Testis (tissue), 3 donors: ENCODE data around the gene SLC15A1. TPM values are rescaled to one million over a fixed set of nuclear protein-coding genes. Genes with fewer than 3 reads are reported as not detected.

Experiments
- DNase-seq: peaks from one replicate; pipeline ENCODE4 v3.0.0-alpha.2; 2019
- H3K27ac ChIP-seq, 2 donors: fragments of 200-600 bp; sonication (generic); one replicate each; pipeline ENCODE4 v1.5.1; 2019
- H3K27me3 ChIP-seq: fragments of 200-600 bp; sonication (generic); one replicate; pipeline ENCODE4 v1.5.1; 2019
- H3K36me3 ChIP-seq: fragments of 200-600 bp; sonication (generic); one replicate; pipeline ENCODE4 v1.5.1; 2017; ENCODE audit warnings: low read depth; ENCODE audit errors: missing control alignments
- H3K4me1 ChIP-seq: fragments of 200-600 bp; sonication (generic); one replicate; pipeline ENCODE4 v1.5.1; 2019
- H3K4me3 ChIP-seq, 2 donors: fragments of 200-600 bp; sonication (generic); one replicate each; pipeline ENCODE4 v1.5.1; 2017 to 2019
- H3K9me3 ChIP-seq: fragments of 200-600 bp; sonication (generic); one replicate; pipeline ENCODE4 v1.5.1; 2017
- POLR2A ChIP-seq: fragments of 450-650 bp; IDR thresholded peaks from one replicate; pipeline ENCODE4 v1.6.1; 2017; ENCODE audit warnings: antibody characterized with exemption, mild to moderate bottlenecking, moderate library complexity
- WGBS, 2 donors: methylation state at CpG; one replicate each; pipeline ENCODE4 v1.1.5; 2018; 5-methylcytosine and 5-hydroxymethylcytosine counted together
- intact Hi-C: fragments of 100-400 bp; cut with DNase I; formaldehyde crosslinking; loops from one replicate; pipeline ENCODE4 v1.15.1; 2023; ENCODE audit warnings: low total_unique reads
- polyA plus RNA-seq: library from polyadenylated mRNA; stranded (reverse); fragments of 350-450 nt; fragmentation: Illumina TruSeq; extraction: RNeasy Lipid Tissue Mini Kit (QIAGEN cat#74804); gene quantifications from one replicate; pipeline ENCODE4 v1.2.3, GENCODE V29; 2014; ENCODE audit warnings: low read depth, low replicate concordance; ENCODE audit not compliant: insufficient read depth
- total RNA-seq, 2 donors: library from RNA; depleted of rRNA; stranded (reverse); fragments of >200 nt; gene quantifications; one replicate each; pipeline ENCODE4 v1.2.3, GENCODE V29; 2016
- TF ChIP-seq, protein P1 (sequence below), 3 experiments: fragments of 450-650 bp in 2 of 3; fragments of 200-600 bp in 1 of 3; sonication (generic) in 1 of 3; IDR thresholded peaks; one replicate each; pipeline ENCODE4 v1.5.1; 2016 to 2019; ENCODE audit warnings: antibody characterized with exemption in 3 of 3, mild to moderate bottlenecking in 2 of 3, moderate library complexity in 1 of 3

Gene SLC15A1
- total and polyA plus RNA-seq, 3 donors from 2014 or later: 0.37 to 0.71 (median 0.47) TPM

DNA sequence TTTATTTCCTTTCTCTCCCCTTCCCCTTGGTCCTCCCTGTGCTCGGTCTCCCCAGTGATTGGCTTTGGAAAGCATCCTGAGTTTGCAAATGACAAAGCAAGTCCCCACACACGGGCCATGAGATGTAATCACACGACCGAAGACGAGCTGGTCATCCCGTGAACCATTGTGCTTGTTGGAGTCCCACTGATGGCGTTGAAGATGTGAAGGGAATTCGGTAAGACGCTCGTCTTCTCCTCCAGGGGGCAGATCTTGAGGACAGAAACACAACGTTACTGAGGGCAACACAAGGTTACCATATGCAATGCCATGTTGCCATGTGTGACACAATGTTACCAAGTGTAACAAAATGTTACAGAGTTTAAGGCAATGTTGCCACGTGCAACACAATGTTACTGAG is 42.0 kb upstream of the SLC15A1 start:
- H3K27ac ChIP-seq: no peak overlapping the region
- 76 to 78% methylated on average over 12 of the region's 12 CpGs for WGBS, 2 donors
- H3K36me3 ChIP-seq: no peaks in the 10 kb centered on the region
- H3K4me3 ChIP-seq: no peak overlapping the region
- no peaks in the 10 kb centered on the region for H3K27me3 ChIP-seq
- TF ChIP-seq POLR2A: no peak
- TF ChIP-seq, protein P1, sequence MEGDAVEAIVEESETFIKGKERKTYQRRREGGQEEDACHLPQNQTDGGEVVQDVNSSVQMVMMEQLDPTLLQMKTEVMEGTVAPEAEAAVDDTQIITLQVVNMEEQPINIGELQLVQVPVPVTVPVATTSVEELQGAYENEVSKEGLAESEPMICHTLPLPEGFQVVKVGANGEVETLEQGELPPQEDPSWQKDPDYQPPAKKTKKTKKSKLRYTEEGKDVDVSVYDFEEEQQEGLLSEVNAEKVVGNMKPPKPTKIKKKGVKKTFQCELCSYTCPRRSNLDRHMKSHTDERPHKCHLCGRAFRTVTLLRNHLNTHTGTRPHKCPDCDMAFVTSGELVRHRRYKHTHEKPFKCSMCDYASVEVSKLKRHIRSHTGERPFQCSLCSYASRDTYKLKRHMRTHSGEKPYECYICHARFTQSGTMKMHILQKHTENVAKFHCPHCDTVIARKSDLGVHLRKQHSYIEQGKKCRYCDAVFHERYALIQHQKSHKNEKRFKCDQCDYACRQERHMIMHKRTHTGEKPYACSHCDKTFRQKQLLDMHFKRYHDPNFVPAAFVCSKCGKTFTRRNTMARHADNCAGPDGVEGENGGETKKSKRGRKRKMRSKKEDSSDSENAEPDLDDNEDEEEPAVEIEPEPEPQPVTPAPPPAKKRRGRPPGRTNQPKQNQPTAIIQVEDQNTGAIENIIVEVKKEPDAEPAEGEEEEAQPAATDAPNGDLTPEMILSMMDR (IDR thresholded peaks at IDR 0.05): peak in 1 of 3 experiments; percentile 41
- peak; percentile 38 for DNase-seq
- H3K4me1 ChIP-seq: no peaks in the 10 kb centered on the region
- H3K9me3 ChIP-seq: no peaks in the 10 kb centered on the region
- intact Hi-C loops: no loop called here

DNA sequence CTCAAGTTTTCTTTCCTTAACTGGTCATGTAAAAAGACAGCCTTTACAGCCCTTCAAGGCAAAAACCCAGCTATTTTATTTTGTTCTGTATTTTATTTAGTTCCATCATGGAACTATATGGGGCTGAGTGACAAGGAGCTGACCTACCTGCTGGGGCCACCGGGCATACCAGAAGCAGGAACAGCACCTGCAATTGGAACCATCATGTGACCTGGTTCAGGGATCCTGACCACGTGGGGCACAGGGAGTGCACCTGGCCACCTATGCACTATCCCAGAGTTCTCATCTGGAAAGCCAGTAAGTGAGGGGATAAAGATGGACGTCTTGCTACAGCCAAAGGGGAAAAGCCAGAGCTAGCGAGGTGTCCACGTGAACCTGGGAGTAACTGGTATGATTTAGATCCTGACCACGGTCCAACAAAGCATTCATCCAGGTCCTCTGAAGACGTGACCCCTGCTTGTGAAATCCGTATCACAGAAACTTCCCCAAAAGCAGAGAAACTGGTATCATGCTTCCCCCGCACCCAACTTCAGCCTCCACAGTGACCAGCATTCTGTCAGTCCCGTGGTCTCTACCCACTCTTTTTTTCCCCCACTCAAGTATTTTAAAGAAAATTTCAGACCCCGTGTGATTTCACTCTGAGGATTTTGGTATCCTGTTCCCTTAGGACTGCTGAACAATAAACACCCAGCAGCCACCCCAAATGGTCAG is 40.5 kb upstream of the SLC15A1 start:
- H3K4me1 ChIP-seq: no peaks in the 10 kb centered on the region
- DNase-seq: no peak
- H3K9me3 ChIP-seq: no peaks in the 10 kb centered on the region
- TF ChIP-seq, protein P1 (IDR thresholded peaks at IDR 0.05): no peak
- TF ChIP-seq POLR2A: no peak
- no peaks in the 10 kb centered on the region for H3K27me3 ChIP-seq
- no peak overlapping the region for H3K4me3 ChIP-seq
- no peak overlapping the region for H3K27ac ChIP-seq
- WGBS, 2 donors: 81 to 93% methylated on average over 11 of the region's 11 CpGs
- intact Hi-C loops: no loop called here
- no peaks in the 10 kb centered on the region for H3K36me3 ChIP-seq

DNA sequence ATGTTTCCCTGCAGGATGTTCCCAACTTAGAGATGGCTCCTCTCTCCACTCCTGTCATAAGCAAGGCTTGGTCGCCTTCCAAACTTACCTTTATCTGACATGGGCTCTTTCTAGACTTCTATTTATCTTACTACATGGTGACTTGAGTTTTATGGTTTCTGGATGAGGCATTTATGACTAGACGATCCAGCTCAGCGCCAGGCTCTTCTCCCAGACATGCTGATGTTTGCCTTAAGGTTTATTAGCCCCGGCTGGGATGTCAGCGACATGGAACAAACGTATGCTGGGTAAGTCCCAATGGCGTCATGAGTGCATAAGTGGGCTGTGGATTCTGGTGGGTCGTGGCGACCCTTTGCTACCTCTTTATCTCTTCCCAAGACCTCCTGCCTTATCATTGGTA is 39.8 kb upstream of the SLC15A1 start:
- H3K27me3 ChIP-seq: no peaks in the 10 kb centered on the region
- H3K27ac ChIP-seq: no peak overlapping the region
- TF ChIP-seq, protein P1 (IDR thresholded peaks at IDR 0.05): no peak
- no peak for TF ChIP-seq POLR2A
- 79 to 84% methylated on average over 9 of the region's 9 CpGs for WGBS, 2 donors
- intact Hi-C loops: no loop called here
- H3K36me3 ChIP-seq: no peaks in the 10 kb centered on the region
- no peaks in the 10 kb centered on the region for H3K9me3 ChIP-seq
- H3K4me1 ChIP-seq: no peaks in the 10 kb centered on the region
- DNase-seq: no peak
- H3K4me3 ChIP-seq: no peak overlapping the region

GRCh38 chr13:98791611-98792010 is 39.1 kb upstream of the SLC15A1 start:
- no peak for DNase-seq
- no peaks in the 10 kb centered on the region for H3K4me1 ChIP-seq
- no peaks in the 10 kb centered on the region for H3K9me3 ChIP-seq
- no peaks in the 10 kb centered on the region for H3K27me3 ChIP-seq
- no peak overlapping the region for H3K4me3 ChIP-seq
- H3K27ac ChIP-seq: no peak overlapping the region
- no peaks in the 10 kb centered on the region for H3K36me3 ChIP-seq
- intact Hi-C loops: no loop called here
- 90 to 96% methylated on average over 7 of the region's 7 CpGs for WGBS, 2 donors
- no peak for TF ChIP-seq POLR2A
- TF ChIP-seq, protein P1 (IDR thresholded peaks at IDR 0.05): no peak

DNA sequence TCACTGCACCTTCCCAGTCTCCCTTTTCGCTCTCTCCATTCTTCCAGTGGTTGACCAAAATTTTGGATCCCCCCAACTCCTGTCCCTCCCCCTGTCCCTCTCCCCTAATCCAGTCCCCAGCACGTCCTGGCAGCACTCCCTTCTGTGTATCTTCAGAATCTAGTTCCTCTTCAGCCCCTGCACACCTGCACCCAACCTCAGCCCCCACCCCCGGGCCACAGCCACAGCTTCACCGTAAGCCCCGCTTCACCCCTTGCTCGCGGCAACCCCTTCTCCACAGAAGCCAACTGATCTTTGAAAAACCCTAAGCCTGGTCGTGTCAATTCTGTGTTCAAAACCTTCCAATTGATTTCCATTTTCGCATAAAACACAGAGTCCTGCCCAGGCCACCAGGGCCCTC is 35.5 kb upstream of the SLC15A1 start:
- no peaks in the 10 kb centered on the region for H3K27me3 ChIP-seq
- no peaks in the 10 kb centered on the region for H3K4me1 ChIP-seq
- no peak overlapping the region for H3K4me3 ChIP-seq
- H3K9me3 ChIP-seq: no peaks in the 10 kb centered on the region
- intact Hi-C loops: no loop called here
- TF ChIP-seq, protein P1 (IDR thresholded peaks at IDR 0.05): no peak
- no peak overlapping the region for H3K27ac ChIP-seq
- H3K36me3 ChIP-seq: no peaks in the 10 kb centered on the region
- 79 to 91% methylated on average over 9 of the region's 9 CpGs for WGBS, 2 donors
- DNase-seq: no peak
